ENCODE measurements around the gene BCL2L1. TPM values are rescaled to one million over a fixed set of nuclear protein-coding genes. Genes with fewer than 3 reads are reported as not detected.

Gene BCL2L1
- total RNA-seq, 2 donors from 2014 or later, result 45.1 to 79.8 TPM

- intact Hi-C loops (cut with DNase I), result loop anchor here (5.0 kb wide), 2 partner anchors 40 to 140 kb away; no protein-coding TSS in a partner anchor
- DNase-seq, result peak; percentile 89
- ATAC-seq, result peak; percentile 82 to 91
Observed at GRCh38 chr20:31712564-31713311, 9.9 kb downstream of the BCL2L1 start.

- ATAC-seq (peak; percentile 35 to 54), DNase-seq (peak; percentile 60)
- intact Hi-C loops (cut with DNase I), result loop anchor here (5.0 kb wide), 2 partner anchors 40 to 140 kb away; no protein-coding TSS in a partner anchor
Observed at GRCh38 chr20:31712112-31712553, 10.5 kb downstream of the BCL2L1 start.

GRCh38 chr20:31711179-31712111 lies 11.2 kb downstream of the BCL2L1 start:
- DNase-seq, result no peak
- intact Hi-C loops (cut with DNase I), result loop anchor here (5.0 kb wide), 2 partner anchors 39 to 139 kb away; no protein-coding TSS in a partner anchor
- no peak for ATAC-seq

- intact Hi-C loops (cut with DNase I), result loop anchor here (5.0 kb wide), 2 partner anchors 38 to 138 kb away; no protein-coding TSS in a partner anchor
- no peak for ATAC-seq
Observed at GRCh38 chr20:31710423-31711108, 12.1 kb downstream of the BCL2L1 start.

GRCh38 chr20:31709939-31710338 lies 12.7 kb downstream of the BCL2L1 start:
- ATAC-seq (no peak), DNase-seq (no peak)
- intact Hi-C loops (cut with DNase I), result loop anchor here (5.0 kb wide), 2 partner anchors 38 to 138 kb away; no protein-coding TSS in a partner anchor

More at GRCh38 chr20:31710423-31711108, 12.1 kb downstream of the BCL2L1 start:
- DNase-seq, result no peak

GRCh38 chr20:31708736-31709534 lies 13.7 kb downstream of the BCL2L1 start:
- DNase-seq (no peak), ATAC-seq (no peak)
- intact Hi-C loops (cut with DNase I), result no loop called here

- DNase-seq (peak; percentile 41), ATAC-seq (peak in 1 of 2 donors; percentile 2)
- intact Hi-C loops (cut with DNase I), result no loop called here
Observed at GRCh38 chr20:31707994-31708735, 14.5 kb downstream of the BCL2L1 start.

GRCh38 chr20:31707258-31707615 lies 15.4 kb downstream of the BCL2L1 start:
- intact Hi-C loops (cut with DNase I), result no loop called here
- DNase-seq (no peak), ATAC-seq (no peak)

GRCh38 chr20:31706607-31707257 lies 15.9 kb downstream of the BCL2L1 start:
- DNase-seq (no peak), ATAC-seq (peak in 1 of 2 donors; percentile 42)
- intact Hi-C loops (cut with DNase I), result no loop called here

- no peak for ATAC-seq
- no peak for DNase-seq
- intact Hi-C loops (cut with DNase I), result no loop called here
Observed at GRCh38 chr20:31705598-31706597, 16.8 kb downstream of the BCL2L1 start.

GRCh38 chr20:31705191-31705590 lies 17.5 kb downstream of the BCL2L1 start:
- DNase-seq, result no peak
- intact Hi-C loops (cut with DNase I), result no loop called here
- ATAC-seq, result no peak

GRCh38 chr20:31704225-31705119 lies 18.2 kb downstream of the BCL2L1 start:
- intact Hi-C loops (cut with DNase I), result no loop called here
- ATAC-seq (peak in 1 of 2 donors; percentile 60), DNase-seq (no peak)

GRCh38 chr20:31701591-31701990 lies 21.1 kb downstream of the BCL2L1 start:
- intact Hi-C loops (cut with DNase I), result no loop called here
- DNase-seq (no peak), ATAC-seq (no peak)

- ATAC-seq (no peak), DNase-seq (no peak)
- intact Hi-C loops (cut with DNase I), result no loop called here
Observed at GRCh38 chr20:31700747-31701146, 21.9 kb downstream of the BCL2L1 start.
